GM18909 (cell line): ENCODE measurements around the gene USP37.

Experiments used
- ATAC-seq: cut with Tn5 transposase; IDR thresholded peaks from one replicate; pipeline ENCODE4 v1.9.1; 2021; ENCODE audit warnings: mild to moderate bottlenecking; ENCODE audit not compliant: unreplicated experiment, poor library complexity

The USP37 gene

GRCh38 chr2:218435003-218435982 lies 132.9 kb downstream of the USP37 start:
- no peak for ATAC-seq

- no peak for ATAC-seq
Observed at GRCh38 chr2:218434456-218434855, 133.7 kb downstream of the USP37 start.

GRCh38 chr2:218432676-218433365 lies 135.3 kb downstream of the USP37 start:
- no peak for ATAC-seq

- ATAC-seq, result no peak
Observed at GRCh38 chr2:218431878-218432277, 136.3 kb downstream of the USP37 start.

GRCh38 chr2:218430721-218431120 lies 137.4 kb downstream of the USP37 start:
- ATAC-seq, result no peak

GRCh38 chr2:218429911-218430692 lies 138.0 kb downstream of the USP37 start:
- no peak for ATAC-seq

- ATAC-seq, result no peak
Observed at GRCh38 chr2:218428846-218429558, 139.1 kb downstream of the USP37 start.

GRCh38 chr2:218427741-218428140 lies 140.4 kb downstream of the USP37 start:
- no peak for ATAC-seq

- ATAC-seq, result no peak
Observed at GRCh38 chr2:218425531-218425930, 142.6 kb downstream of the USP37 start.

GRCh38 chr2:218423584-218423983 lies 144.6 kb downstream of the USP37 start:
- ATAC-seq, result no peak

GRCh38 chr2:218422403-218423086 lies 145.6 kb downstream of the USP37 start:
- ATAC-seq, result no peak

- ATAC-seq, result no peak
Observed at GRCh38 chr2:218421027-218421426, 147.1 kb downstream of the USP37 start.

GRCh38 chr2:218419630-218420216 lies 148.4 kb downstream of the USP37 start:
- ATAC-seq, result no peak

- no peak for ATAC-seq
Observed at GRCh38 chr2:218418717-218419458, 149.3 kb downstream of the USP37 start, which contains the start of gene VIL1. VIL1 (plus strand) TSS chr2:218419123; CDS start chr2:218423779, 4,656 bp downstream.

GRCh38 chr2:218418321-218418716 lies 149.8 kb downstream of the USP37 start:
- ATAC-seq, result no peak

GRCh38 chr2:218407717-218408116 lies 160.4 kb downstream of the USP37 start:
- ATAC-seq, result no peak

- ATAC-seq, result peak; percentile 7
Observed at GRCh38 chr2:218406949-218407618, 161.1 kb downstream of the USP37 start.
